ENCODE results near the gene PPP6R2. TPM values are rescaled to one million over a fixed set of nuclear protein-coding genes. Genes with fewer than 3 reads are reported as not detected.

PPP6R2 gene
- total RNA-seq, 1 experiment from 2014 or later = 47.8 TPM

DNA sequence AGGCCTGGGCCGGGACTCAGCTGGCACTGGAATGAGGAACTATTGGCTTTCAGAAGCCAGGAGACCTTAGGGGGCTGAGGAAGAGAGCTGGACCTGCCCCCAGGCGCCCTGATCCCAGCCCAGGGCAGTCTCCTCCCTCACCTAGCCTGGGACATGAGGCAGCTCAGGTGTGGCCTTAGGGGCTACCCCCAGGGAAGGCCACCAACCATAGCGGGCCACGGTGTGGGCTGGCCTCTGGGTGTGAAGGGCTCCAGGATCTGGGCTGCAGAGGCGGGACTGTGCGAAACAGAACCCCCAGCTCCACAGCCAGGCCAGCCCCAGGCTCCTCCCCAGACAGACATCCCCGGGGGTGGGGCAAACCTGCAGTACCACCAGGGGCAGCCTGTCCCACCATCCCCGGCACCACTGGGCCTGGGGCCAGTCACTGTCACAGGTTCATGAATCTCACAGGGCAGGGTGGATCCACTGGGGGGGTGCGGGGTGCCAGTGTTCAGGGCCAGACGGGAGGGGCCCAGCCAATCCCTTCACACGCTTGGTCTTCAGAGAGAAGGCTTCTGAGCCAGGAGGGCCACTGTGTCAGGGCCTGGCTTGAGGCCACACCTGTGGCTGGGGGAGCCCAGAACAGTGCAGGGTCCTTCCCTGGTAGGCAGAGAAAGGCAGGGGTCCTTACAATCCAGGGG is 39.1 kb upstream of the PPP6R2 start:
- ChIA-PET POLR2A (interaction anchor here (1.9 kb wide), 1 partner anchor 10 kb away, joined by 6 read pairs; no protein-coding TSS in a partner anchor), CTCF (interaction anchor here (0.6 to 2.4 kb wide), 8 partner anchors 9 to 221 kb away, joined by 3 to 16 read pairs (median 4); partner anchors contain the start of genes HDAC10 and SCO2)
- TF ChIP-seq, protein P1, sequence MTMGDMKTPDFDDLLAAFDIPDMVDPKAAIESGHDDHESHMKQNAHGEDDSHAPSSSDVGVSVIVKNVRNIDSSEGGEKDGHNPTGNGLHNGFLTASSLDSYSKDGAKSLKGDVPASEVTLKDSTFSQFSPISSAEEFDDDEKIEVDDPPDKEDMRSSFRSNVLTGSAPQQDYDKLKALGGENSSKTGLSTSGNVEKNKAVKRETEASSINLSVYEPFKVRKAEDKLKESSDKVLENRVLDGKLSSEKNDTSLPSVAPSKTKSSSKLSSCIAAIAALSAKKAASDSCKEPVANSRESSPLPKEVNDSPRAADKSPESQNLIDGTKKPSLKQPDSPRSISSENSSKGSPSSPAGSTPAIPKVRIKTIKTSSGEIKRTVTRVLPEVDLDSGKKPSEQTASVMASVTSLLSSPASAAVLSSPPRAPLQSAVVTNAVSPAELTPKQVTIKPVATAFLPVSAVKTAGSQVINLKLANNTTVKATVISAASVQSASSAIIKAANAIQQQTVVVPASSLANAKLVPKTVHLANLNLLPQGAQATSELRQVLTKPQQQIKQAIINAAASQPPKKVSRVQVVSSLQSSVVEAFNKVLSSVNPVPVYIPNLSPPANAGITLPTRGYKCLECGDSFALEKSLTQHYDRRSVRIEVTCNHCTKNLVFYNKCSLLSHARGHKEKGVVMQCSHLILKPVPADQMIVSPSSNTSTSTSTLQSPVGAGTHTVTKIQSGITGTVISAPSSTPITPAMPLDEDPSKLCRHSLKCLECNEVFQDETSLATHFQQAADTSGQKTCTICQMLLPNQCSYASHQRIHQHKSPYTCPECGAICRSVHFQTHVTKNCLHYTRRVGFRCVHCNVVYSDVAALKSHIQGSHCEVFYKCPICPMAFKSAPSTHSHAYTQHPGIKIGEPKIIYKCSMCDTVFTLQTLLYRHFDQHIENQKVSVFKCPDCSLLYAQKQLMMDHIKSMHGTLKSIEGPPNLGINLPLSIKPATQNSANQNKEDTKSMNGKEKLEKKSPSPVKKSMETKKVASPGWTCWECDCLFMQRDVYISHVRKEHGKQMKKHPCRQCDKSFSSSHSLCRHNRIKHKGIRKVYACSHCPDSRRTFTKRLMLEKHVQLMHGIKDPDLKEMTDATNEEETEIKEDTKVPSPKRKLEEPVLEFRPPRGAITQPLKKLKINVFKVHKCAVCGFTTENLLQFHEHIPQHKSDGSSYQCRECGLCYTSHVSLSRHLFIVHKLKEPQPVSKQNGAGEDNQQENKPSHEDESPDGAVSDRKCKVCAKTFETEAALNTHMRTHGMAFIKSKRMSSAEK (CRISPR knock-in tag; IDR thresholded peaks at IDR 0.05; ENCODE audit: borderline replicate concordance) = no peak
- TF ChIP-seq IRF2 (CRISPR knock-in tag; IDR thresholded peaks at IDR 0.05; ENCODE audit: borderline replicate concordance, low read depth) (no peak), MYBL2 (CRISPR knock-in tag; IDR thresholded peaks at IDR 0.05) (no peak), ATF1 (CRISPR knock-in tag; IDR thresholded peaks at IDR 0.05) (no peak), RORB (CRISPR knock-in tag; IDR thresholded peaks at IDR 0.05) (no peak), ZBTB43 (CRISPR knock-in tag; IDR thresholded peaks at IDR 0.05) (no peak), ZNF263 (CRISPR knock-in tag; IDR thresholded peaks at IDR 0.05; ENCODE audit: low read depth) (no peak), PRRX2 (CRISPR knock-in tag; IDR thresholded peaks at IDR 0.05) (no peak), ELF4 (CRISPR knock-in tag; IDR thresholded peaks at IDR 0.05; ENCODE audit: low read depth) (no peak), GABPB1 (CRISPR knock-in tag; IDR thresholded peaks at IDR 0.05) (no peak)
- TF ChIP-seq, protein P2, sequence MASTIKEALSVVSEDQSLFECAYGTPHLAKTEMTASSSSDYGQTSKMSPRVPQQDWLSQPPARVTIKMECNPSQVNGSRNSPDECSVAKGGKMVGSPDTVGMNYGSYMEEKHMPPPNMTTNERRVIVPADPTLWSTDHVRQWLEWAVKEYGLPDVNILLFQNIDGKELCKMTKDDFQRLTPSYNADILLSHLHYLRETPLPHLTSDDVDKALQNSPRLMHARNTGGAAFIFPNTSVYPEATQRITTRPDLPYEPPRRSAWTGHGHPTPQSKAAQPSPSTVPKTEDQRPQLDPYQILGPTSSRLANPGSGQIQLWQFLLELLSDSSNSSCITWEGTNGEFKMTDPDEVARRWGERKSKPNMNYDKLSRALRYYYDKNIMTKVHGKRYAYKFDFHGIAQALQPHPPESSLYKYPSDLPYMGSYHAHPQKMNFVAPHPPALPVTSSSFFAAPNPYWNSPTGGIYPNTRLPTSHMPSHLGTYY (CRISPR knock-in tag; IDR thresholded peaks at IDR 0.05) = no peak
- H3K9me3 Mint-ChIP-seq = no peaks in the 10 kb centered on the region
- H3K36me3 Mint-ChIP-seq = no peaks in the 10 kb centered on the region
- peaks cover 30% of the 10 kb centered on the region for H3K4me1 Mint-ChIP-seq
- H3K27ac Mint-ChIP-seq = peak overlapping the region; percentile 76; the same call in 1 of the 2 replicates
- peak; percentile 52 for ATAC-seq
- H3K4me3 Mint-ChIP-seq = no peak overlapping the region
- peaks cover 6% of the 10 kb centered on the region; the same call in 1 of the 2 replicates for H3K27me3 Mint-ChIP-seq (ENCODE audit: low read depth)
- peak; percentile 66 for DNase-seq (ENCODE audit: low spot score)

- Mint-ChIP-seq H3K27me3 (ENCODE audit: low read depth) (peaks cover 6% of the 10 kb centered on the region; the same call in 1 of the 2 replicates), H3K36me3 (no peaks in the 10 kb centered on the region), H3K4me3 (no peak overlapping the region), H3K9me3 (no peaks in the 10 kb centered on the region), H3K4me1 (peaks cover 30% of the 10 kb centered on the region), H3K27ac (peak overlapping the region; percentile 76; the same call in 1 of the 2 replicates)
- TF ChIP-seq ZNF396 (CRISPR knock-in tag; IDR thresholded peaks at IDR 0.05; ENCODE audit: borderline replicate concordance) (no peak), IRF2 (CRISPR knock-in tag; IDR thresholded peaks at IDR 0.05; ENCODE audit: borderline replicate concordance, low read depth) (no peak), NFE2L1 (CRISPR knock-in tag; IDR thresholded peaks at IDR 0.05) (no peak), ZNF138 (CRISPR knock-in tag; conservative IDR thresholded peaks at IDR 0.05) (no peak), ZBTB21 (CRISPR knock-in tag; IDR thresholded peaks at IDR 0.05; ENCODE audit: borderline replicate concordance) (no peak), ZNF219 (CRISPR knock-in tag; IDR thresholded peaks at IDR 0.05; ENCODE audit: borderline replicate concordance) (no peak), CREM (CRISPR knock-in tag; IDR thresholded peaks at IDR 0.05) (no peak), USF1 (CRISPR knock-in tag; IDR thresholded peaks at IDR 0.05) (no peak), GABPB1 (CRISPR knock-in tag; IDR thresholded peaks at IDR 0.05) (no peak), NR1H2 (CRISPR knock-in tag; IDR thresholded peaks at IDR 0.05) (no peak), ZNF232 (CRISPR knock-in tag; IDR thresholded peaks at IDR 0.05) (no peak)
- TF ChIP-seq, protein P1 (CRISPR knock-in tag; IDR thresholded peaks at IDR 0.05; ENCODE audit: borderline replicate concordance) = no peak
- ATAC-seq (no peak), DNase-seq (ENCODE audit: low spot score) (no peak)
- ChIA-PET CTCF (interaction anchor here (0.5 to 2.4 kb wide), 5 partner anchors 22 to 190 kb away, joined by 3 to 10 read pairs (median 5); partner anchors contain the start of gene HDAC10), POLR2A (interaction anchor here (1.9 kb wide), 1 partner anchor 11 kb away, joined by 6 read pairs; no protein-coding TSS in a partner anchor)
These were observed 38.4 kb upstream of the PPP6R2 start for GRCh38 chr22:50304528-50305392.
